Heart left ventricle (tissue), 13 donors: ENCODE data around the gene PREX1.

Source experiments
- POLR2A ChIP-seq, 2 donors: fragments of 450-650 bp; IDR thresholded peaks; one replicate each; pipeline ENCODE4 v1.6.1; 2017; ENCODE audit warnings: antibody characterized with exemption in 2 of 2, mild to moderate bottlenecking in 2 of 2, moderate library complexity in 2 of 2
- TF ChIP-seq, protein P1 (sequence below), 12 donors: fragments of 200-600 bp; sonication (generic) in 4 of 12; IDR thresholded peaks; one replicate each; pipeline versions ENCODE4 v1.5.0 to v1.8.0; 2018 to 2022; ENCODE audit warnings: antibody characterized with exemption in 12 of 12, mild to moderate bottlenecking in 5 of 12
- donor health status: ischemic (EF 13 %, LVEDD 7.1; RV severe dilation, severe dysfunction).
- donor health status: DM: no; HTN: yes; CAD: no.
- donor health status: DM: no; HTN: no; CAD: no.
- donor health status: ischemic (EF 25% LVEDD 6.9; RV normal size, moderate dysfunction).
- donor health status: ischemic (EF 25% LVEDD 5.7; RV mildly dilated, moderate dysfunction).
- donor health status: ischemic (EF 35%, LVEDD 5.7; RV mildly dilated, moderate dysfunction).
- donor health status: nonischemic (EF 11% LVEDD 7.7; RV severe dilation, severe dysfunction).
- donor health status: DM: yes; HTN: yes; CAD: no.
- donor health status: PGD.
- donor health status: ischemic (EF 29% LVEDD 5.4; RV normal size, mild dysfunction).
- donor health status: nonischemic (EF 23%, LVEDD 6.1; RV moderate dilation, normal function).

DNA sequence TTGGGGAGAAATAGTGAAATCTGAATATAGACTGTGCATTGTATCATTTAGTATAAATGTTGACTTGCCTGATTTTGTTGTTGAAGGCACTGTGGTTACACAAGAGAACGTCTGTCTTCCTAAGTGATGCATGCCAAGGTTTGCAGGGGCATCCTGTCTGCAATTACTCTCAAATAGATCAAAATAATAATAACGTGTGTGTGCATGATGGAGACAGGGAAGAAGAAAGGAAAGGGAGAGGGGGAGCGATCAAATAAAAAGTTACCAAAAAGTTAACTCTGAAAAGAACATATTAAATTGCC, 14.4 kb downstream of the PREX1 start:
- TF ChIP-seq POLR2A (IDR thresholded peaks at IDR 0.05): no peak
- TF ChIP-seq, protein P1, sequence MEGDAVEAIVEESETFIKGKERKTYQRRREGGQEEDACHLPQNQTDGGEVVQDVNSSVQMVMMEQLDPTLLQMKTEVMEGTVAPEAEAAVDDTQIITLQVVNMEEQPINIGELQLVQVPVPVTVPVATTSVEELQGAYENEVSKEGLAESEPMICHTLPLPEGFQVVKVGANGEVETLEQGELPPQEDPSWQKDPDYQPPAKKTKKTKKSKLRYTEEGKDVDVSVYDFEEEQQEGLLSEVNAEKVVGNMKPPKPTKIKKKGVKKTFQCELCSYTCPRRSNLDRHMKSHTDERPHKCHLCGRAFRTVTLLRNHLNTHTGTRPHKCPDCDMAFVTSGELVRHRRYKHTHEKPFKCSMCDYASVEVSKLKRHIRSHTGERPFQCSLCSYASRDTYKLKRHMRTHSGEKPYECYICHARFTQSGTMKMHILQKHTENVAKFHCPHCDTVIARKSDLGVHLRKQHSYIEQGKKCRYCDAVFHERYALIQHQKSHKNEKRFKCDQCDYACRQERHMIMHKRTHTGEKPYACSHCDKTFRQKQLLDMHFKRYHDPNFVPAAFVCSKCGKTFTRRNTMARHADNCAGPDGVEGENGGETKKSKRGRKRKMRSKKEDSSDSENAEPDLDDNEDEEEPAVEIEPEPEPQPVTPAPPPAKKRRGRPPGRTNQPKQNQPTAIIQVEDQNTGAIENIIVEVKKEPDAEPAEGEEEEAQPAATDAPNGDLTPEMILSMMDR (IDR thresholded peaks at IDR 0.05): no peak
